Ovary (tissue), 9 donors: ENCODE measurements around the gene CAMK1. TPM values are rescaled to one million over a fixed set of nuclear protein-coding genes. Genes with fewer than 3 reads are reported as not detected.
A peak's percentile ranks its signal among the peaks of the same experiment; 100 is the strongest.

Source experiments
- DNase-seq, 5 donors: peaks; one replicate each; pipeline ENCODE4 v3.0.0-alpha.2; 2019 to 2020
- H3K27ac ChIP-seq, 2 donors: fragments of 200-600 bp; one replicate each; pipeline versions ENCODE4 v1.5.1 to v1.8.0; 2019 to 2022
- H3K27me3 ChIP-seq: fragments of 200-600 bp; one replicate; pipeline ENCODE4 v1.8.0; 2022
- H3K36me3 ChIP-seq: fragments of 200-600 bp; sonication (generic); one replicate; pipeline ENCODE4 v1.5.1; 2019
- H3K4me1 ChIP-seq: one replicate; pipeline ENCODE4 v1.8.1; 2013; ENCODE audit warnings: mild to moderate bottlenecking, moderate library complexity; ENCODE audit not compliant: insufficient read depth
- H3K4me3 ChIP-seq: fragments of 200-600 bp; sonication (generic); one replicate; pipeline ENCODE4 v1.5.1; 2017
- H3K9me3 ChIP-seq, 2 donors: fragments of 200-600 bp in 1 of 2; sonication (generic) in 1 of 2; one replicate each; pipeline versions ENCODE4 v1.5.1 to v1.8.1; 2013 to 2019; ENCODE audit warnings: mild to moderate bottlenecking in 1 of 2, moderate library complexity in 1 of 2
- EP300 ChIP-seq: sonication (generic); formaldehyde crosslinking; IDR thresholded peaks from one replicate; pipeline ENCODE4 v1.6.1; 2017; ENCODE audit warnings: antibody characterized with exemption
- POLR2A ChIP-seq: fragments of 450-650 bp; IDR thresholded peaks from one replicate; pipeline ENCODE4 v1.6.1; 2017; ENCODE audit warnings: antibody characterized with exemption, mild to moderate bottlenecking, moderate library complexity
- WGBS, 3 donors: extraction: QIAGEN DNeasy Blood & Tissue Kit in 1 of 3; methylation state at CpG; one replicate each; pipeline versions ENCODE4 v1.1.5 to v1.1.7; 2013 to 2017; 5-methylcytosine and 5-hydroxymethylcytosine counted together
- intact Hi-C, 4 donors: fragments of 100-400 bp; cut with DNase I; formaldehyde crosslinking; loops; one replicate each; pipeline versions ENCODE4 v1.11.0 to v1.15.1; 2022 to 2023
- polyA plus RNA-seq, 2 donors: library from polyadenylated mRNA; stranded (reverse); fragments of 200-250 nt in 1 of 2; fragments of 350-450 nt in 1 of 2; fragmentation: Illumina TruSeq in 1 of 2; extraction: RNeasy Lipid Tissue Mini Kit (QIAGEN cat#74804) in 1 of 2; gene quantifications; one replicate each; pipeline ENCODE4 v1.2.3, GENCODE V29; 2013 to 2014
- total RNA-seq, 7 donors: library from RNA; depleted of rRNA in 2 of 7; stranded (reverse); fragments of >200 nt in 2 of 7; fragmentation: NEBNext Ultra II Directional in 3 of 7; extraction: Animal tissue kit (Norgen Biotek cat#: 25700) in 3 of 7; gene quantifications; one replicate each; pipeline versions ENCODE4 v1.1.0 to v1.2.4, GENCODE V29; 2016 to 2023
- TF ChIP-seq, protein P1 (sequence below), 3 donors: fragments of 450-650 bp in 2 of 3; fragments of 200-600 bp in 1 of 3; IDR thresholded peaks; one replicate each; pipeline versions ENCODE4 v1.5.1 to v1.8.0; 2016 to 2022; ENCODE audit warnings: antibody characterized with exemption in 3 of 3, mild to moderate bottlenecking in 1 of 3
- donor health status: DM: no; HTN: no; CAD: no; lungs with moderate emphysema.
- donor health status: DM: no; HTN: no; CAD: no.
- donor health status: Bipolar disorder and iron deficiency.
- donor health status: DM: yes; HTN: yes; CAD: no.
- donor health status: DM: no; HTN: no; CAD: no.
- donor health status: DM: yes; HTN: yes; CAD: no.

The CAMK1 gene
- total and polyA plus RNA-seq, 9 donors = 34.8 to 67.3 (median 46.6) TPM

DNA sequence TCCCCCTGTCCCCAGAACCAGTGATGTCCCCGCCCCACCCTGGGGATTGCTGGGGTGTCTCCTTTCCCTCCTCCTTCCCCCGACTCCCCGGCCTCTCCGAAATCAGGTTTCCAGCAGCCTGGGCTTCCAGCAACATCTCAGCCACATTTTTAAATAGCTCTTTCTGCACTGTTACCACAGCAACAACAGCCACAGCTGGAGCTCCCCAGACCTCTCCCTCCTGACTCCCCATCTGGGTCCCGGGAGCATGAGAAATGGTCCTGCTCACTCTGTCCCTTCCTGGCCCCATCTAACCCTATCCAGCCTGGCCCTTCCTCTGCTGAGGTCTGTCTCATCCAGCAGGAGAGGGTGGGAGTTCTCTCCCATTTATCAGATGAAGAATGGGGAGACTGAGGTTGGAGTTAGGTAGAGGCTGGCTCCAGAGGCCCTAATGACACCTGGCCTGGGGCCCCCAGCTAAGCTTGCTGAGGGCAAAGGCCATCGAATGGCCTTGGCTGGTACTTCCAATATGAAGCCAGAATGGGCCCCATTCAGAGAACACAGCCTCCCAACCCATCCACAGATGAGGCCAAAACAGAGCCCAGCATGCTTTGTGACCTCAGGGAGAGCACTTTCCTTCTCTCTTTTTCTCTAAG, 1.5 kb downstream of the CAMK1 start:
- Histone ChIP-seq H3K9me3 (no peaks in the 10 kb centered on the region), H3K27me3 (no peaks in the 10 kb centered on the region), H3K36me3 (no peaks in the 10 kb centered on the region), H3K4me1 (peaks cover 6% of the 10 kb centered on the region), H3K4me3 (no peak overlapping the region), H3K27ac (peak overlapping the region; percentile 74 to 92)
- no peak for DNase-seq
- TF ChIP-seq, protein P1, sequence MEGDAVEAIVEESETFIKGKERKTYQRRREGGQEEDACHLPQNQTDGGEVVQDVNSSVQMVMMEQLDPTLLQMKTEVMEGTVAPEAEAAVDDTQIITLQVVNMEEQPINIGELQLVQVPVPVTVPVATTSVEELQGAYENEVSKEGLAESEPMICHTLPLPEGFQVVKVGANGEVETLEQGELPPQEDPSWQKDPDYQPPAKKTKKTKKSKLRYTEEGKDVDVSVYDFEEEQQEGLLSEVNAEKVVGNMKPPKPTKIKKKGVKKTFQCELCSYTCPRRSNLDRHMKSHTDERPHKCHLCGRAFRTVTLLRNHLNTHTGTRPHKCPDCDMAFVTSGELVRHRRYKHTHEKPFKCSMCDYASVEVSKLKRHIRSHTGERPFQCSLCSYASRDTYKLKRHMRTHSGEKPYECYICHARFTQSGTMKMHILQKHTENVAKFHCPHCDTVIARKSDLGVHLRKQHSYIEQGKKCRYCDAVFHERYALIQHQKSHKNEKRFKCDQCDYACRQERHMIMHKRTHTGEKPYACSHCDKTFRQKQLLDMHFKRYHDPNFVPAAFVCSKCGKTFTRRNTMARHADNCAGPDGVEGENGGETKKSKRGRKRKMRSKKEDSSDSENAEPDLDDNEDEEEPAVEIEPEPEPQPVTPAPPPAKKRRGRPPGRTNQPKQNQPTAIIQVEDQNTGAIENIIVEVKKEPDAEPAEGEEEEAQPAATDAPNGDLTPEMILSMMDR (IDR thresholded peaks at IDR 0.05) = no peak
- TF ChIP-seq EP300 = no peak
- TF ChIP-seq POLR2A = no peak
- intact Hi-C loops = no loop called here
- 35 to 37% (median 36%) methylated on average over 6 of the region's 6 CpGs for WGBS, 3 donors

DNA sequence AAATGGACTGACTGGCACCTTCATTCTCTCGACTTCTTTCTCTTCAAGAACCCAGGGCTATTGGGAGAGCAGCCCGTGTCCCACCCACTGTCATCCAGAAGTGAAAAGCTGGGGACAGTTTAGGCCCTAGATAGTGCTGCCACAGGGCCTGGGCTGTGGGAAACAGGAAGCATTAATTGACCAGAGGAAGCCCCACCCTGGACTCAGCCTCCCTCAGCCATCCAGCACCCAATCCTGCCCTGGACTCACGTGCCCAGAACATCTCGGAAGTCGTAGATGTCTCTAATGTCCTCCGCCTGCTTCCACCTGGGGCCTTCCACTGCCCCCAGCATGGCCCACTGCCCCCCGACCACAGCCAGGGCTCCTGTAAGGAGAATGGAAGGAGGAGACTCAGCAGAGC, 2.3 kb downstream of the CAMK1 start:
- Histone ChIP-seq H3K27ac (no peak overlapping the region), H3K4me3 (no peak overlapping the region), H3K4me1 (peaks cover 6% of the 10 kb centered on the region), H3K36me3 (no peaks in the 10 kb centered on the region), H3K9me3 (no peaks in the 10 kb centered on the region), H3K27me3 (no peaks in the 10 kb centered on the region)
- intact Hi-C loops = no loop called here
- TF ChIP-seq POLR2A = no peak
- TF ChIP-seq, protein P1 (IDR thresholded peaks at IDR 0.05) = no peak
- TF ChIP-seq EP300 = no peak
- WGBS, 3 donors = 59 to 66% (median 65%) methylated on average over 7 of the region's 7 CpGs
- DNase-seq = no peak

DNA sequence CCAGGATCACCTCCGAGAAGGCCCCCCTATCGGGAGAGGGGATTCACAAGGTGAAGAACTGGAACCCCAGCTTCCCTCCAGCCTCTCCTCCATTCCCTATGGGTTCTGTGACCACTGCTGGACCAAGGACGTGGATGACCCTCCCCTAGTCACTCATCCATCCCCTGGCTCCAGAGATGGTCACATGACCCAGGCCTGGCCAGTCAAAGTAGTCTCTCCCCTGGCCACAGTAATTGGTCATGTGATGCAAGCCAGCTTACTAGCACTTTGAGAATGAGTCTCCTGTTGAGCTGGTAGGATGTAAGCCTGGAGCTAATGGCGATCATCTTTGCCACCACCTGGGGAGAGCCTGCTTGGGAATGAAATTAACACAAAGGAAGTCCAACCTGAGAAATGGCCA, 3.9 kb downstream of the CAMK1 start:
- Histone ChIP-seq H3K36me3 (no peaks in the 10 kb centered on the region), H3K4me1 (peaks cover 6% of the 10 kb centered on the region), H3K27ac (no peak overlapping the region), H3K9me3 (no peaks in the 10 kb centered on the region), H3K4me3 (no peak overlapping the region), H3K27me3 (no peaks in the 10 kb centered on the region)
- 85 to 95% (median 86%) methylated on average over 4 of the region's 4 CpGs for WGBS, 3 donors
- intact Hi-C loops = no loop called here
- no peak for DNase-seq
- TF ChIP-seq EP300 (no peak), POLR2A (no peak)
- TF ChIP-seq, protein P1 (IDR thresholded peaks at IDR 0.05) = no peak

DNA sequence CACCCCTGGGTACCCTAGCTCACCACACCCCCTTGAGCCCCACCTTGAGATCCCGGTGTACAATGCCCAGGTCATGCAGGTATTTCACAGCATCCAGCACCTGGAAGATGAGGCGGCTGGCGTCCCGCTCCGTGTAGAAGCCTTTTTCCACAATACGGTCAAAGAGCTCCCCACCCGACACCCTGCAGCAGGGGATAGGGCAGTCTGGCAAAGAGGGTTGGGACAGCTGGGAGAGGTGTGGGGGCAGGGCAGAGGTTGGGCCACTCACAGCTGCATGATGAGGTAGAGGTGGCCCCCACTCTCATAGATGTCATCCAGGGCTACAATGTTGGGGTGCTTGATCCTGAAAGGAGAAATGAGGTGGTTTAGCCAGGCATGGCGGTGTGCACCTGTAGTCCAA, 6.9 kb downstream of the CAMK1 start:
- TF ChIP-seq POLR2A = no peak
- TF ChIP-seq, protein P1 (IDR thresholded peaks at IDR 0.05) = no peak
- no peak for TF ChIP-seq EP300
- intact Hi-C loops = no loop called here

More for the DNA sequence above, 6.9 kb downstream of the CAMK1 start:
- Histone ChIP-seq H3K36me3 (no peaks in the 10 kb centered on the region), H3K27ac (no peak overlapping the region), H3K4me3 (no peak overlapping the region), H3K27me3 (no peaks in the 10 kb centered on the region), H3K4me1 (no peaks in the 10 kb centered on the region), H3K9me3 (no peaks in the 10 kb centered on the region)
- WGBS, 3 donors = 86 to 87% (median 87%) methylated on average over 8 of the region's 8 CpGs
- DNase-seq = no peak
